ENCODE results near the gene NAAA.
"Not testable (repeated sequence)": the region's sequence is repeated elsewhere in the genome, so short reads cannot be mapped to it uniquely, and the experiment has no call there.

Gene NAAA

DNA sequence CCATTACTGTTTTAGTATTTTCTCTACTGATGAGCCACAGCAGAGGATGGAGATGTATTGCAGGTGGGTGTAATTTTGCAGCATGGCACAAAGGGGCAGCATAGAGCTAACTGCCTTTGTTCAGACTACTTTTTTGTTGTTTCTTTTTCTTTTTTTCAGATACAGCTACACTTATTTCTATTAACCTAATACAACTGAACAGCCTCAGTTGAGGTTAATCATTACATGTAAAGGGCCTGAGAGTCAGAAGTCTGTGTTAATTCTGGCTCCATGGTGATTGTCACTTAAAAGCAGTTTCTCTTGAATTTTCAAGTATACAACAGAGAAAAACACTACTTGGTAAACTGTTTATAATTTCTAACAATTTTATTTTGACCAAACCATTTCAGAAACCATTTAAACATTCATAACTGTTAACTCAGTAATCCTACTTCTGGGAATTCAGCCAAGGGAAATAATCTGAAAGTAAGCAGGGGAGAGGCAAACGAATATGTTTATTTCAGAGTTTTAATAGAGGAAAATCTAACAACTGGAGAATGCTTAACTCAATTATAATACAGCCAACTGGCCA, 24.6 kb downstream of the NAAA start:
- DNase-seq = peak; percentile 8

DNA sequence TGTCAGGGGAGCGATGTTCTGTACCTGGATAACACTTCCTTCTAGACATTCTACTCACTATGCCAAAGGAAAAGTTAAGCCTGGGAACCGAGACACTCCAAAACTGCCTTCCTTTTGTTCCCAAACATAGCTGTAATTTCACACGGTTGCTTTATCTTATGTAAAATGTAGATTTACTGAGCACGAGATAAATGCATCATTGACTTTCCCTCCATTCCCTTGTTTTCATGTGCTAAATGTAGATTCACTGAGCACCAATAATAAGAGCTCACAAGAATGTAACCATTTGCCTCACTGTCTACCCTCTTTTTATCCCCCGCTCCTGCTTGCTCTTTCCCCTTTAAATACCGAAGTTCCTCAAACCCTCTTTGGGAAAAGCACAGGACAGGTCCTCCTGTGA, 27.8 kb downstream of the NAAA start:
- no peak for DNase-seq

GRCh38 chr4:75910831-75911230, 30.0 kb downstream of the NAAA start:
- DNase-seq = not testable (repeated sequence)

DNA sequence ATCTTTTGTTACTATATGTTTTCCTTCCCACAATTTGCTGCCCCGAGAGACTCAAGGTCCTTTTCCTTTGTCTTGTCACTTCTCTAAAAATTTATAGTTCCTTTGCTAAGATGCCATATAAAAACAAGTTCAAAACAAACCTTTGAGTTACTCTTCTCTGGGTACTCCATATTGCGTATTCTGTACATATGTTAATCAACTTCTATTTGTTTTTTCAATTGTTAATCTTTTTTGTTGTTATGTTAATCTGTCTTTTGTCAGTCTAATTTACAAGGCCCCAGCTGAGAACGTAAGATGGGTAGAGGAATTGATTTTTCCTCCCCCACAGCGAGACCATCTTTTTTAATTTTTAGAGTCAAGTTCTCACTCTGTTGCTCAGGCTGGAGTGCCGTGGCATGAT, 31.4 kb downstream of the NAAA start:
- no peak for DNase-seq

DNA sequence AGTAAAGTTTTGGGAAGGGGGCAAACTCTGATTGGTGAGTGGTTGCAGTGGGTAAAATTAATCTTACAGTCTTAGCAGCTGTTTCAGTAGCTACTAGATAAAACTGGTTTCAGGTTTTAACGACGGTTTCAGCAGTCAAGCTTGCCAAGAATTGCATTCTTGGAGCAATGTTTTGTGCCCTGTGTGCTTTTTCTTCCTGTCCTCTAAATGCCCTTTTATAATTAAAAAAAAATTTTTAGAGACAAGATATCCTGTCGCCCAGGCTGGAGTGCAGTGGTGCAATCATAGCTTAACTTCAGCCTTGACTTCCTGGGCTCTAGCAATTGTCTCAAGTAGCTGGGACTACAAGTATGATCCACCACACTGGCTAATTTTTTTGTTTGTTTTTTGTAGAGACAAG, 32.3 kb downstream of the NAAA start:
- DNase-seq = peak; percentile 59

DNA sequence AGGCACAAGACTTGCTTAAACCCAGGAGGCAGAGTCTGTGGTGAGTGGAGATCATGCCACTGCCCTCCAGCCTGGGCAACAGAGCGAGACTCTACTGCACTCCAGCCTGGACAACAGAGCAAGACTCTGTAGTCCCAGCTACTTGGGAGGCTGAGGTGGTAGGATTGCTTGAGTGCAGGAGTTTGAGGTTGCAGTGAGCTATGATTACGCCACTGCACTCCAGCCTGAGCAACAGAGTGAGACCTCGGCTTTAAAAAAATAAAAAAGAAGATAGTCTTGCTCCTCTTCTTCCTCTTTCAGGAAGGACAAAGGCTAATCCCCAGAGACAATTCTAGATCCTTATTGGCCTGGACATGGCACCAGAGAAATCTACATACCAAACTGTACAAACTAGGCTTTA, 32.8 kb downstream of the NAAA start:
- peak; percentile 93 for DNase-seq

DNA sequence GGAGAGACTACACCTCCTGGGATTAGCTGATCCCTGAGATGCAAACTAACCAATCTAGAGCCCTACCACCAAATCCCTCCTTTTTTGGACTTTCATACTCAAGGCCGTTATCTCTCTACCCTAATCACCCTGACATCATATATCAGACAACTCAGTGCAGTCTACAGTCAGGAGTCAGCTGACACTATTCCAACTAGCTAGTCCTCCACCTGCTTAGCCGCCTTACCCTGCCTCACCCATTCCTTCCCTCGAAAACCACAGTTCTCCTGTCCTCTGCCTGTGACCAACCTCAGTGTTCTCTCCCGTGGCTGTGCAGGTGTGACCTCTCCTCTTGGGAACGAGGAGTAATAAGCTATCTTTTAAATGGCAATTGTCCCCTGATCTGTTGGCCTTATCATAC, 36.7 kb downstream of the NAAA start:
- no peak for DNase-seq

GRCh38 chr4:75902352-75902751, 38.5 kb downstream of the NAAA start, which contains the start of gene PPEF2:
PPEF2 (minus strand) TSS chr4:75902452; CDS start chr4:75896325, 6,127 bp downstream.
- DNase-seq = no peak

DNA sequence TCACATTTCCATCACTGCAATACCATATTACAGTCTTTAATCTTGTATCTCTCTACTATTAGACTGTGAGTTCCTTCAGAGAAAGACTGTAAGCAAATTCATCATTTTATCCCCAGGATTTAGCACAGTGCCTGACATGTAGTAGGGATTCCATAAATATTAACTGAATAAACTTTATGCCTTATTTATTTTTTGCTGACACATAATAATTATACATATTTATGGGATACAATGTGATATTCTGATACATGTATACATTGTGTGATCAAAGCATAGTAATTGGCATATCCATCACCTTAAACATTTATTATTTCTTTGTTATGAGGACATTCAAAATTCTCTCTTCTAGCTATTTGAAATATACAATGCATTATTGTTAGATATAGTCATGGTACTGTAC, 42.3 kb downstream of the NAAA start:
- no peak for DNase-seq

- DNase-seq = no peak
Observed at GRCh38 chr4:75895744-75896314, 45.0 kb downstream of the NAAA start.

- DNase-seq = no peak
Observed at GRCh38 chr4:75892508-75892907, 48.3 kb downstream of the NAAA start.

DNA sequence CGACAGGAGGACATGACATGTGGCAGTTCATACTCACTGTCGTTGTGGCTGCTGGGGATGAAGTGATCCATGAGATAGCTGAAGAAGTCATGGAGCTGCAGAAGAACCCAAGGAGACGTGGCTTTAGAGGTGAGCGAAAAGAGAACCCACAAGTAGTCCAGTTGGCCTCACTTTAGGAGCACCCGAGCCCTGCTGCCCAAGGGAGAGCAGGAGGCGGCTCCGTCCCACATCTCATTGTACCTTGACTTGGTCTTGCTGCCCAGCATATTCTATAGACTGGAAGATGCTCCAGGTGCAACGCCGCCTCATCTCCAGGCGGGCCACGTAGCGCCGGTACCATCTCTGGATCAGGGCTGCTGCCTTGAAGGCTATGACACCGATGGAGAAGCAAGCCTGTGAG, 49.2 kb downstream of the NAAA start:
- no peak for DNase-seq

DNA sequence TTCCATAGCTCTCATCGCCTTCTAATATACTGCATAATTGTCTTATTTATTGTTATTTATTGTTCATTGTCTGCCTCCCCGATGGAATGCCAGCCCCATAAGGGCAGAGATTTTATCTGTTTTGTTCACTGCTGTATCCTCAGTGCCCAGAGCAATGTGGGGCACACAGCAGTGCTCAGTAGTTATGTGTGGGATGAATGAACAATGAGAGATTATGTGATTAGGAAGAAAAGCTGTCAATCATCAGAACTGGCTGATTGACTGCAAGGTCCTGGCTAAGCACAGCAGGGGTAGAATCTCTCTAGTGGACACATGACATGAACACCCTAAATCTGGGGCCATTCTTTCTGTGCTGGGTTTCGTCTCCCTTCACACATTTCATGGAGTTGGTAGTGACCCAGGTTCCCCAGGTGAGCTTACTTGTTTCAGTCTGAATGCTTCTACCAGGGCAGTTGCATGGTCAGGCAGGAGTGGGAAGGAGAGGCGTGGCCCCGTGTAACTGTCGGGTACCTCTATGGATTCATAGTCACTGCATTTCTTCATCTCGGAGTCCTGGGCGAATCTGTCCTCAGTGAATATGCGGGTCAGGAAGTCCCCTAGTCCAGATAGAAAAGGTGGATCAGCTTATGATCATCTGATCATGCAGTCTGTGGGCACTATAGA, 51.1 kb downstream of the NAAA start:
- no peak for DNase-seq

GRCh38 chr4:75886104-75886503, 54.7 kb downstream of the NAAA start:
- DNase-seq = no peak

DNA sequence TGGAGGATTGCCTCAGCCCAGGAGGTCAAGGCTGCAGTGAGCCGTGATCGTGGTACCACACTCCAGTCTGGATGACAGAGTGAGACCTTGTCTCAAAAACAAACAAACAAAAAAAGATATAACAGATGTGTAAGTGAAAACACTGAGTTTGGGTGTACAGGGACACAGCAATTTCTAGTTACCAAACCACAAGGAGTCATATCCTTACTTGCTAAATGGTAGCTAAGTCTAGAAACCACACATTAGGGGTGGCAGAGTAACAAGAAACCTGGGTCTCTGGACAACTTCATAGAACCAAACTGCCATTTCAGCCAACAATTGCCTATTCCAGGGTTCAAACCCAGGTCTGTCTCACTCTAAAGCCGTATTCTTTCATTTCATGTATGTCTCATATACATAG, 59.3 kb downstream of the NAAA start:
- DNase-seq = no peak

DNA sequence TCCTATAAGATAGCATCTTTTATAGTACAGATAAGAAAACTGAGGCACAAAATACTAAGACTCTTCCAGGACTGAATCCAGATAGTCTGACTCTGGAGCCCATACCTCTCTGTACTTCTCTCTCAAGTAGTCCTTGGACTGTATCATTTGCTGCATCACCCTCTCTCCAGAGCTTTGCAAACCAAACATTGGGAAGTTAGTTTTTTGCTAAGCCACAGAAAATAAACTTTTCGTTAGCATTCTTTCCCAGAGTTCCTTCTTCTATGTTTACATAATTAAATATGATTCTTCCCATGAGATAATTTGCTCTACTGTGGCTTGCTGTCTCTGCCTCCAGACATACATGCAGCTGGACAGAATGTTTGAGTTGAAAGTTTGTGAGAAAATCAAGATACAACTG, 60.5 kb downstream of the NAAA start:
- no peak for DNase-seq

- no peak for DNase-seq
Observed at GRCh38 chr4:75878246-75878756, 62.5 kb downstream of the NAAA start.

- no peak for DNase-seq
Observed at GRCh38 chr4:75876218-75876617, 64.6 kb downstream of the NAAA start.

- DNase-seq = no peak
Observed at GRCh38 chr4:75869100-75869499, 71.7 kb downstream of the NAAA start.

GRCh38 chr4:75867130-75867529, 73.7 kb downstream of the NAAA start:
- DNase-seq = no peak
